HG02943 (cell line): ENCODE data around the gene ACTL7B.

Experiments
- ATAC-seq: cut with Tn5 transposase; IDR thresholded peaks from one replicate; pipeline ENCODE4 v1.9.1; 2021; ENCODE audit warnings: mild to moderate bottlenecking, low read depth, moderate library complexity; ENCODE audit not compliant: unreplicated experiment

The ACTL7B gene

DNA sequence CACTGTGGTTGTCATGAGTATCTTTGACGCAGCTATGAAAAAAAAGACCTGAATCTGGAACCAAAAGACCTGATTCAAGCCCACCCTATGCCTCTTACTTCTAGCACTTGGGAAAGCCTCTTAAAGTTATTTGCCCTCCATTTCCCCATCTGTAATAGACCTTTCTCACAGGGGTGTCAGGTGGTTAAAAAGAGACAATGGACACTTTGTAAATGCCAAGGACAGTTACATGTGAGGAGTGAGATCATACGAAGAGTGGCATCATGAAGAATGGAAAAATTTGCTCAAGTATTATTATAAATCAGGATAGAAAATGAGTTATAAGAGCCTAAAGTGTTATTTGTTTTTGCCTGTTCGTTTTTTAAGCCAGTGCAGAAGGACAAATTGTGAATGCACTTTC is 46.5 kb downstream of the ACTL7B start:
- no peak for ATAC-seq
